ENCODE data around the gene UNC45A. TPM values are rescaled to one million over a fixed set of nuclear protein-coding genes. Genes with fewer than 3 reads are reported as not detected.

UNC45A gene
- total RNA-seq, 1 donor, result 69.1 TPM

DNA sequence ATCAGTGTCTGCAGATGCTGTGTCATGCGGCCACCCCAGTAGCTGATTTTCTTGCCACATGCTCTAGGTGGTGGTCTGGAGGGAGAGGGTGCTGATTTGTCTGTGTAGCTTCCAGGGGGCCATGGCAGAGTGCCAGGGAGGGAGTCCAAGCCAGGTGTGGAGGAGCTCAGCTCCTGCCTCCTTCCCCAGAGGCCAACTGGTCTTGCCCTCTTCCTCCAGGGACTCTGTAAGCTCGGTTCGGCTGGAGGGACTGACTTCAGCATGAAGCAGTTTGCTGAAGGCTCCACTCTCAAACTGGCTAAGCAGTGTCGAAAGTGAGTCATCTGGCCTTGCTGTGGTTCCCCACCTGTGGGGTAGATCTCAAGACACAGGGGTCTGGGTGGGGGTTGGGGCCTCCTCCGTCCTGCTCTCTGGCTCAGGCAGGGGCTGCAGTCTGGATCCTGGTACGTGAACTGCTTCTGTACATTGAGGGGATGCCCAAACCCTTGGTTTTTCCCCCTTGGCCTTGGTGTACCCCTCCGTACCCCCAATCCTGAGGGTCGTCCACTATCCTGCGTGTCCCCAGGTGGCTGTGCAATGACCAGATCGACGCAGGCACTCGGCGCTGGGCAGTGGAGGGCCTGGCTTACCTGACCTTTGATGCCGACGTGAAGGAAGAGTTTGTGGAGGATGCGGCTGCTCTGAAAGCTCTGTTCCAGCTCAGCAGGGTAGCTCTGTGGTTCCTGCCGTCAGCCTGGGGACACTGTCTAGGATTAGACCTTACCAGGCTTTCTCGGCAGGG is 12.7 kb downstream of the UNC45A start:
- no peak overlapping the region for H3K4me3 ChIP-seq (ENCODE audit: low read depth, low read length)
- TF ChIP-seq, protein P1, sequence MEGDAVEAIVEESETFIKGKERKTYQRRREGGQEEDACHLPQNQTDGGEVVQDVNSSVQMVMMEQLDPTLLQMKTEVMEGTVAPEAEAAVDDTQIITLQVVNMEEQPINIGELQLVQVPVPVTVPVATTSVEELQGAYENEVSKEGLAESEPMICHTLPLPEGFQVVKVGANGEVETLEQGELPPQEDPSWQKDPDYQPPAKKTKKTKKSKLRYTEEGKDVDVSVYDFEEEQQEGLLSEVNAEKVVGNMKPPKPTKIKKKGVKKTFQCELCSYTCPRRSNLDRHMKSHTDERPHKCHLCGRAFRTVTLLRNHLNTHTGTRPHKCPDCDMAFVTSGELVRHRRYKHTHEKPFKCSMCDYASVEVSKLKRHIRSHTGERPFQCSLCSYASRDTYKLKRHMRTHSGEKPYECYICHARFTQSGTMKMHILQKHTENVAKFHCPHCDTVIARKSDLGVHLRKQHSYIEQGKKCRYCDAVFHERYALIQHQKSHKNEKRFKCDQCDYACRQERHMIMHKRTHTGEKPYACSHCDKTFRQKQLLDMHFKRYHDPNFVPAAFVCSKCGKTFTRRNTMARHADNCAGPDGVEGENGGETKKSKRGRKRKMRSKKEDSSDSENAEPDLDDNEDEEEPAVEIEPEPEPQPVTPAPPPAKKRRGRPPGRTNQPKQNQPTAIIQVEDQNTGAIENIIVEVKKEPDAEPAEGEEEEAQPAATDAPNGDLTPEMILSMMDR (IDR thresholded peaks at IDR 0.05; ENCODE audit: insufficient read depth, low read depth, low read length), result no peak
- DNase-seq (ENCODE audit: low read depth), result no peak

DNA sequence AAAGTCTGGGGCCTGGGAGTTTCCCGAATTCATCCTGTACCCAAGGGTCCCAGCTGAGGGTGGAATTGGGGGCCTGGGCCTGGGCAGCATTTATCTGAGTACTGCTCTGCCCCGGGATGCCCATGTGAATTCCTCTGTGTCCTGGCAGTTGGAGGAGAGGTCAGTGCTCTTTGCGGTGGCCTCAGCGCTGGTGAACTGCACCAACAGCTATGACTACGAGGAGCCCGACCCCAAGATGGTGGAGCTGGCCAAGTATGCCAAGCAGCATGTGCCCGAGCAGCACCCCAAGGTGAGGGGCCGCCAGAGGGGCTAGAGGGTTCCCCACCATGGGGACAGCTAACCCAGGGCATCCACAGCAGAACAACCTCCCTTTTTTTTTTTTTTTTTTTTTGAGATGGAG is 13.4 kb downstream of the UNC45A start:
- TF ChIP-seq, protein P1 (IDR thresholded peaks at IDR 0.05; ENCODE audit: insufficient read depth, low read depth, low read length), result no peak
- no peak for DNase-seq (ENCODE audit: low read depth)
- no peak overlapping the region for H3K4me3 ChIP-seq (ENCODE audit: low read depth, low read length)

DNA sequence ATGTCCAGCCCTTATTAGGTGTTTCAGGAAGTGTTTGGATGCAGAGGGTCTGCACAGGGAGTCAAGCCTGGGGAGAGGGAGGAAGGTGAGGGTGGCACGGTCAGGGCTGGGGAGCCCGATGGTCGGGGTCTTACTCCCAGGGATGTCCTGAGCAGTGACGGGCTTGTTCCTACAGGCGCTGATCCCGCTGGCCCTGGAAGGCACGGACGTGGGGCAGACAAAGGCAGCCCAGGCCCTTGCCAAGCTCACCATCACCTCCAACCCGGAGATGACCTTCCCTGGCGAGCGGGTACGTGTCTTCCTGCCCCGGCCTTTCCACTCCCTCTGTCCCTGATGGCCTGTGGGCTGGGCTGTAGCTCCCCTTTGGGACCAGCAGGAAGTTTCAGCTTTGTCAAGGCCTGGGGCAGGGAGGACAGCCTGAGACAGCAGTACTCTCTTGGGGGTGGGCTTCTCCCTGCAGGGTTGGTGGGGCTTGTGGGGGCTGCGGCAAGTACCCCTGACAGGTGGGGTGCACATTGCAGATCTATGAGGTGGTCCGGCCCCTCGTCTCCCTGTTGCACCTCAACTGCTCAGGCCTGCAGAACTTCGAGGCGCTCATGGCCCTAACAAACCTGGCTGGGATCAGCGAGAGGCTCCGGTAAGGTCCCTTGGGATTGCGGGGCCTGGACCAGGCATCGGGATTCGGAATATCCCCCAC is 15.0 kb downstream of the UNC45A start:
- TF ChIP-seq, protein P1 (IDR thresholded peaks at IDR 0.05; ENCODE audit: insufficient read depth, low read depth, low read length), result no peak
- H3K4me3 ChIP-seq (ENCODE audit: low read depth, low read length), result no peak overlapping the region
- DNase-seq (ENCODE audit: low read depth), result no peak

DNA sequence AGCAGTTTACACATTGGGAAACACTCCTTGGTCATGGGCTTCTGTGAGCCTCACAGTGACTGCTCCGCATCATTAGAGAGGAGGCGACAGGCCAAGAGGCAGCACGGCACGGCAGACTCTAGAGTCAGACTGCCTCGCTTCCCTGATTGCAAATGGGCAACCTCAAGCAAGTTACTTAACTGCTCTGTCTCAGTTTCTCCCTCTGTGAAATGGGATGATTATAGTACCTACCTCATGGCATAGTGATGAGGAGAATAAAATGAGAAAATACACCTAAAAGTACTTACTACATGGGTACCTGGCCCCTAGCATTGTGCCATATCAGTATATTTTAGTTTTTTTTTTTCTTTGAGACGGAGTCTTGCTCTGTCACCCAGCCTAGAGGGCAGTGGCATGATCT is 15.6 kb downstream of the UNC45A start:
- DNase-seq (ENCODE audit: low read depth), result no peak
- no peak overlapping the region for H3K4me3 ChIP-seq (ENCODE audit: low read depth, low read length)
- TF ChIP-seq, protein P1 (IDR thresholded peaks at IDR 0.05; ENCODE audit: insufficient read depth, low read depth, low read length), result no peak

DNA sequence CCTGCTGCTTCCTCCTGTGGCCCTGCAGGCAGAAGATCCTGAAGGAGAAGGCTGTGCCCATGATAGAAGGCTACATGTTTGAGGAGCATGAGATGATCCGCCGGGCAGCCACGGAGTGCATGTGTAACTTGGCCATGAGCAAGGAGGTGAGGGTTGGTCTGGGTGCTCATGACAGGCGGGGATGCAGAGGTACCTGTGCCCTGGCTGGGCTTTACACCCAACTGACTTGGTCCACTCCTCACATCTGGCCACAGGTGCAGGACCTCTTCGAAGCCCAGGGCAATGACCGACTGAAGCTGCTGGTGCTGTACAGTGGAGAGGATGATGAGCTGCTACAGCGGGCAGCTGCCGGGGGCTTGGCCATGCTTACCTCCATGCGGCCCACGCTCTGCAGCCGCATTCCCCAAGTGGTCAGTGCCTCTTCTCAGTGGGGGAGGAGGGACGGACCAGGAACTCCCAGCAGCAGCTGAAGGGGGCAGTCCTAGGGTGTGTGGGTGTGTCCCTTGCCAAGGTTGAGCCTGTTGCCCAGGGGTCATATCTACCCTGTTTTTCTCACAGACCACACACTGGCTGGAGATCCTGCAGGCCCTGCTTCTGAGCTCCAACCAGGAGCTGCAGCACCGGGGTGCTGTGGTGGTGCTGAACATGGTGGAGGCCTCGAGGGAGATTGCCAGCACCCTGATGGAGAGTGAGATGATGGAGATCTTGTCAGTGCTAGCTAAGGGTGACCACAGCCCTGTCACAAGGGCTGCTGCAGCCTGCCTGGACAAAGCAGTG is 18.0 kb downstream of the UNC45A start:
- H3K4me3 ChIP-seq (ENCODE audit: low read depth, low read length), result no peak overlapping the region
- DNase-seq (ENCODE audit: low read depth), result no peak
- TF ChIP-seq, protein P1 (IDR thresholded peaks at IDR 0.05; ENCODE audit: insufficient read depth, low read depth, low read length), result no peak

DNA sequence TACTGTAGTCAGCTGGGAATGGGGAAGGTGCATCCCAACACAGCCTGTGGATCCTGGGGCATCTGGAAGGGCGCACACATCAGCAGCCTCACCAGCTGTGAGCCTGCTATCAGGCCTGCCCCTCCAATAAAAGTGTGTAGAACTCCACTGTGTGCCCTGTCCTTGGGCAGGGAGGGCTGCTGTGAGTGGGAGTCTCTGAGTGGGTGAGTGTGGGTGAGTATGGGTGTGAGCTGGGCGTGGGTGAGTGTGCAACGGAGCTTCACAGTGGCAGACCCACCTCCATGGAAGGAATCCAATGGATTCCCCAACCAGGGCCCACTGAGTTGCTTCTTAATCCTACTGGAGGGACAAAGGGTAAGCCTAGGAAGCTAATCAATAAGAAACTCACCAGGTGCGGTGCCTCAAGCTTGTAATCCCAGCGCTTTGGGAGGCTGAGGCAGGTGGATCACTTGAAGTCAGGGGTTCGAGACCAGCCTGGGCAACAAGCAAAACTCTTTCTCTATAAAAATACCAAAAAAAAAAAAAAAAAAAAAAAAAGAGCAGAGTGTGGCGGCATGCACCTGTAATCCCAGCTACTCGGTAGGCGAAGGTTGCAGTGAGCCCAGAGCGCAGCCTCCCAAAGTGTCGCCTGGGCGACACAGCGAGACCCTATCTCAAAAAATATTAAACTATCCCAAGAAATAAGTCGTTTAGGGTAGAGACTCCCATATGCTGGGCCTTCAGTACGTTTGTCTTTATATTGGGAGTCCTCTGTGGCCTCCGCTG is 19.0 kb downstream of the UNC45A start:
- H3K4me3 ChIP-seq (ENCODE audit: low read depth, low read length), result peak overlapping the region; percentile 97
- TF ChIP-seq, protein P1 (IDR thresholded peaks at IDR 0.05; ENCODE audit: insufficient read depth, low read depth, low read length), result no peak
- no peak for DNase-seq (ENCODE audit: low read depth)
